ENCODE results near the gene DNAJC11. TPM values are rescaled to one million over a fixed set of nuclear protein-coding genes. Genes with fewer than 3 reads are reported as not detected.
A peak's percentile ranks its signal among the peaks of the same experiment; 100 is the strongest.

The DNAJC11 gene
- total and polyA plus RNA-seq, 2 experiments from 2014 or later, result 64.7 to 67.9 TPM

- Histone ChIP-seq H3K27ac (no peak overlapping the region), H3K9me3 (ENCODE audit: low read depth) (no peaks in the 10 kb centered on the region), H3K4me3 (no peak overlapping the region), H3K27me3 (no peaks in the 10 kb centered on the region), H3K36me3 (peaks cover 14% of the 10 kb centered on the region), H3K4me1 (ENCODE audit: low read depth) (no peaks in the 10 kb centered on the region)
- TF ChIP-seq, protein P1, sequence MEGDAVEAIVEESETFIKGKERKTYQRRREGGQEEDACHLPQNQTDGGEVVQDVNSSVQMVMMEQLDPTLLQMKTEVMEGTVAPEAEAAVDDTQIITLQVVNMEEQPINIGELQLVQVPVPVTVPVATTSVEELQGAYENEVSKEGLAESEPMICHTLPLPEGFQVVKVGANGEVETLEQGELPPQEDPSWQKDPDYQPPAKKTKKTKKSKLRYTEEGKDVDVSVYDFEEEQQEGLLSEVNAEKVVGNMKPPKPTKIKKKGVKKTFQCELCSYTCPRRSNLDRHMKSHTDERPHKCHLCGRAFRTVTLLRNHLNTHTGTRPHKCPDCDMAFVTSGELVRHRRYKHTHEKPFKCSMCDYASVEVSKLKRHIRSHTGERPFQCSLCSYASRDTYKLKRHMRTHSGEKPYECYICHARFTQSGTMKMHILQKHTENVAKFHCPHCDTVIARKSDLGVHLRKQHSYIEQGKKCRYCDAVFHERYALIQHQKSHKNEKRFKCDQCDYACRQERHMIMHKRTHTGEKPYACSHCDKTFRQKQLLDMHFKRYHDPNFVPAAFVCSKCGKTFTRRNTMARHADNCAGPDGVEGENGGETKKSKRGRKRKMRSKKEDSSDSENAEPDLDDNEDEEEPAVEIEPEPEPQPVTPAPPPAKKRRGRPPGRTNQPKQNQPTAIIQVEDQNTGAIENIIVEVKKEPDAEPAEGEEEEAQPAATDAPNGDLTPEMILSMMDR (IDR thresholded peaks at IDR 0.05; ENCODE audit: low read depth, low read length), result no peak
- no peak for DNase-seq (ENCODE audit: low read depth in 1 of 2, low spot score in 1 of 2)
These were observed 71.6 kb downstream of the DNAJC11 start for GRCh38 chr1:6630027-6630426.

DNA sequence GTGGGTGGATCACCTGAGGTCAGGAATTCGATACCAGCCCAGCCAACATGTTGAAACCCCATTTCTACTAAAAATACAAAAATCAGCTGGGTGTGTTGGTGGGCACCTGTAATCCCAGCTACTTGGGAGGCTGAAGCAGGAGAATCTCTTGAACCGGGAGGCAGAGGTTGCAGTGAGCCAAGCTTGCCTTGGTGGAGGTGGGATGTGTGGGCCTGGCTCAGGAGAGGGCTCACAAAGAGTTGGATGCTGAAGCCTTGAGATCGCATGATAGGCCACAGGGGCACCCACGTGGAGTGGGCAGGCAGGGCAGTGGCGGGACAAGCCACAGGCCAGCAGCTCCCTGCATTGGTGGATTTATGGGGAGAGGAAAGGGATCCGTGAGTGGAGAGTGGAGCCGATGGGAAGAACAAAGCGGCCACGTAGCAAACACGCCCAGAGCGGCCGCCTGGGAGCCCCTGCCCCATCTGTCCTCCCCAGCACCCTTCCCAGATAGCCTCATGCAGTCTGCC, 72.6 kb downstream of the DNAJC11 start:
- no peaks in the 10 kb centered on the region for H3K27me3 ChIP-seq
- no peak overlapping the region for H3K27ac ChIP-seq
- peaks cover 5% of the 10 kb centered on the region for H3K36me3 ChIP-seq
- TF ChIP-seq, protein P1 (IDR thresholded peaks at IDR 0.05; ENCODE audit: low read depth, low read length), result no peak
- H3K4me3 ChIP-seq, result no peak overlapping the region
- DNase-seq (ENCODE audit: low read depth in 1 of 2, low spot score in 1 of 2), result no peak
- H3K4me1 ChIP-seq (ENCODE audit: low read depth), result no peaks in the 10 kb centered on the region
- no peaks in the 10 kb centered on the region for H3K9me3 ChIP-seq (ENCODE audit: low read depth)

DNA sequence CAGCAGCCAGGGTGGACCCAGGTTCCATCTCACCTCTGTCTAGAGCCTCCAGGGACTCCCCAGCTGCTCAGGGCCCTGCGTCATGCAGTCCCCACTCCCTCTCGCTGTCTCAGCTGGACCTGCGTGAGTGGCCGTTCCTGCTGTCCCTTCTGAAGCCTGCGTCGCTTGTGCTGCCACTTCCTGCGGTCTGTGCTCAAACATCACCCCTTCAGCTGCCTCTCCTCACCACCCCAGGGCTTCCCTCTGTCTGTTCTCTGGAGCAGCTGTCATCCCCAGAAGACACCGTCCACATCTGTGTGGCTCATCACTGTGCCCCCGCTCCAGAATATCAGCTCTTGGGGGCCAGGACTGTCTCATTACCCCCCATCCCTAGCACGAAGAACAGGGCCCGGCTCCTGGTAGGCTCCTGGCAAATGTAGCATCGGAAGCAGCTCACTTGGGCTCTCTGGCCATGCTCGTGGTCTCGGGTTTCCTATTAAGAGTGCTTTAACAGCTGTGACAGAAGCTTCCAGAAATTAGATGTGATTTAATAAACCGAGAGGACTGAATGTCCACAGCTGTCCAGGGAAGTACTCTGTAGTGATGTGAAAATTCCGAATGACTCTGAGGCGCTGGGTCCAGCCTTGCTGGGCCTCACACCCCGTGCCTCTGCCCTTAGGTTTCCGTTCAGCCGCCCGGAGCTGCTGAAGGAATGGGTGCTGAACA, 73.6 kb downstream of the DNAJC11 start:
- Histone ChIP-seq H3K27ac (no peak overlapping the region), H3K4me1 (ENCODE audit: low read depth) (no peaks in the 10 kb centered on the region), H3K4me3 (no peak overlapping the region), H3K36me3 (peaks cover 7% of the 10 kb centered on the region), H3K9me3 (ENCODE audit: low read depth) (no peaks in the 10 kb centered on the region), H3K27me3 (no peaks in the 10 kb centered on the region)
- TF ChIP-seq, protein P1 (IDR thresholded peaks at IDR 0.05; ENCODE audit: low read depth, low read length), result no peak
- no peak for DNase-seq (ENCODE audit: low read depth in 1 of 2, low spot score in 1 of 2)

DNA sequence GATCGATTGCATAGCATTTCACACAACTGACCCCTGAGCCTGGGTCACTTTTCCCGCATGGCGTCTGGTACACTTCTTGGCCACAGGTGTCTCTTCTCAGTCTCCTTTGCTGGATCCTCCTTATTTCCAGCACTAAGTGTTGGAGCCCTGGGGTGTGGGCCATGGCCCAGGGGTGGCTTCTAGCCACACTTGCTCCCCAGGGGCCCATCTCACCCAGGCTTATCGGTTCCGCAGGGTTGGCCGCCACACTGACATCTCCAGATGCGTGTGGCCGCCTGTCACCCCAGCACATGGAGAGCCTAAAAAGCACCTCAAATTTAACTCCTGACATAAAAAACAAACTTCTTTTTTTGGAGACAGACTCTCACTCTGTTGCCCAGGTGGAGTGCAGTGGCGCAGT, 74.6 kb downstream of the DNAJC11 start:
- DNase-seq (ENCODE audit: low read depth in 1 of 2, low spot score in 1 of 2), result no peak
- no peak overlapping the region for H3K4me3 ChIP-seq
- H3K36me3 ChIP-seq, result peaks cover 7% of the 10 kb centered on the region
- no peaks in the 10 kb centered on the region for H3K4me1 ChIP-seq (ENCODE audit: low read depth)
- TF ChIP-seq, protein P1 (IDR thresholded peaks at IDR 0.05; ENCODE audit: low read depth, low read length), result no peak
- H3K9me3 ChIP-seq (ENCODE audit: low read depth), result no peaks in the 10 kb centered on the region
- H3K27me3 ChIP-seq, result no peaks in the 10 kb centered on the region
- no peak overlapping the region for H3K27ac ChIP-seq

- Histone ChIP-seq H3K9me3 (ENCODE audit: low read depth) (no peaks in the 10 kb centered on the region), H3K27me3 (no peaks in the 10 kb centered on the region), H3K36me3 (peaks cover 13% of the 10 kb centered on the region), H3K27ac (peak overlapping the region; percentile 92), H3K4me3 (peak overlapping the region; percentile 89), H3K4me1 (ENCODE audit: low read depth) (no peaks in the 10 kb centered on the region)
- TF ChIP-seq, protein P1 (IDR thresholded peaks at IDR 0.05; ENCODE audit: low read depth, low read length), result no peak
- peak; percentile 54 to 56 for DNase-seq (ENCODE audit: low read depth in 1 of 2, low spot score in 1 of 2)
These were observed 75.9 kb downstream of the DNAJC11 start for GRCh38 chr1:6625584-6626149.

Data from cardiac muscle cell (in vitro differentiated cells and primary cell).